SU-DHL-6 (cell line): ENCODE data around the gene MACF1.

Experiments
- EZH2phosphoT487 ChIP-seq: fragments of 200-600 bp; sonication (generic), shearing (Covaris generic); conservative IDR thresholded peaks from 2 replicates; pipeline ENCODE4 v1.6.1; 2018; ENCODE audit warnings: mild to moderate bottlenecking, antibody characterized with exemption, low read length, moderate library complexity, mixed read lengths
- TF ChIP-seq, protein P1 (sequence below): fragments of 200-600 bp; sonication (generic); IDR thresholded peaks from one replicate; pipeline ENCODE4 v1.5.1; 2017; ENCODE audit warnings: antibody characterized with exemption, mild to moderate bottlenecking, low read length, moderate library complexity; ENCODE audit not compliant: insufficient read depth, poor library complexity, severe bottlenecking

DNA sequence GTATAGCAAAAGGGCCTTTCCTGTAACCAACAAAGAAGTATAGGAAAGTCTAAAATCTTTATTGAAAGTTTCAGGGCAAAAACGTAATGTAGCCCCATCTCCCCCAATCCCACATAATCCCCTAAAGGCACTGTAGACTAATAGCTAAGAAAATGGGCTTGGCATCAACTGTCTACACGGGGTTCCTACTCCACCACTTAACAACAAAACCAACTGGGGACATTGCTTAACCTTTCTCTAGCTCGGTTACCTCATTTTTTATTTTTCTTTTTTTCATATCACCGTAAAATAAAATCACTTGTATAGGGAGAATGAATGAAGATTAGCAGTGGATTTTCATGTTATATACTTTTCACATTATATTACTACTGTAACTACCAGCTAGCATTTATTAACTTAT, 12.3 kb downstream of the MACF1 start:
- TF ChIP-seq, protein P1, sequence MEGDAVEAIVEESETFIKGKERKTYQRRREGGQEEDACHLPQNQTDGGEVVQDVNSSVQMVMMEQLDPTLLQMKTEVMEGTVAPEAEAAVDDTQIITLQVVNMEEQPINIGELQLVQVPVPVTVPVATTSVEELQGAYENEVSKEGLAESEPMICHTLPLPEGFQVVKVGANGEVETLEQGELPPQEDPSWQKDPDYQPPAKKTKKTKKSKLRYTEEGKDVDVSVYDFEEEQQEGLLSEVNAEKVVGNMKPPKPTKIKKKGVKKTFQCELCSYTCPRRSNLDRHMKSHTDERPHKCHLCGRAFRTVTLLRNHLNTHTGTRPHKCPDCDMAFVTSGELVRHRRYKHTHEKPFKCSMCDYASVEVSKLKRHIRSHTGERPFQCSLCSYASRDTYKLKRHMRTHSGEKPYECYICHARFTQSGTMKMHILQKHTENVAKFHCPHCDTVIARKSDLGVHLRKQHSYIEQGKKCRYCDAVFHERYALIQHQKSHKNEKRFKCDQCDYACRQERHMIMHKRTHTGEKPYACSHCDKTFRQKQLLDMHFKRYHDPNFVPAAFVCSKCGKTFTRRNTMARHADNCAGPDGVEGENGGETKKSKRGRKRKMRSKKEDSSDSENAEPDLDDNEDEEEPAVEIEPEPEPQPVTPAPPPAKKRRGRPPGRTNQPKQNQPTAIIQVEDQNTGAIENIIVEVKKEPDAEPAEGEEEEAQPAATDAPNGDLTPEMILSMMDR = no peak
- no peak for TF ChIP-seq EZH2phosphoT487
